ENCODE data around the gene CAMK2N1. TPM values are rescaled to one million over a fixed set of nuclear protein-coding genes. Genes with fewer than 3 reads are reported as not detected.

The CAMK2N1 gene
- total and polyA plus RNA-seq, 2 of the 8 experiments (the other 6 are each of a cell fraction or from before 2014, with no cell fraction given) = 2.3 to 5.6 TPM

DNA sequence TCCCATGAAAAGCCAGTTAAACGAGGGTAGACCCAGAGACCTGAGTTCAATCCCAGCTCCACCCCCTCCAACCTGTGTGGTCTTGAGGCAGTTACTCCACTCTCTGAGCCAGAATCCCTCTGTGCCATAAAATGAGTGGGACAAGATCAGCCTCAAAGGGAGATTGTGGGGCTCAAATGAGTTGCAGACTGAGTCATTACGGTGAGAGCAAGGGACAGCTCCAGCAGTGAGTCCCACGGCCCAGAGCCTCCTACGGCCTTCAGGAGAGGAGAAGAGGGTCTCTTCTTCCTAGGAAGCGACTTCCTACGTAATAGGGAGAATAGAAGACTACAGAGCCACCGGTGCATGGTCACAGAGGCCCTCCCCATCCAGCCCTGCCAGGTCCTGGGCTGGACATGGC is 6.7 kb upstream of the CAMK2N1 start:
- no peak for FAIRE-seq
- no peak overlapping the region for H3K56ac ChIP-seq (replicated peaks; ENCODE audit: insufficient read length, low read depth, low read length)
- peak overlapping the region; percentile 80 for H2BK20ac ChIP-seq (ENCODE audit: low read length)
- H4K91ac ChIP-seq (replicated peaks; ENCODE audit: insufficient read length, low read length) = no peak overlapping the region
- H3K79me2 ChIP-seq (ENCODE audit: control insufficient read depth in 1 of 2, insufficient read depth in 2 of 2, low read length in 2 of 2) = no peaks in the 10 kb centered on the region
- no peaks in the 10 kb centered on the region; the same call in 1 of the 2 replicates for H3K23me2 ChIP-seq (ENCODE audit: low read depth, low read length)
- no peak overlapping the region for H2BK120ac ChIP-seq (replicated peaks; ENCODE audit: low read depth, low read length)
- no peak overlapping the region for H2BK5ac ChIP-seq (ENCODE audit: low read depth, low read length)
- no peaks in the 10 kb centered on the region for H3K36me3 ChIP-seq (ENCODE audit: control insufficient read depth in 2 of 4, insufficient read depth in 4 of 4, low read length in 3 of 4)
- H3K4me2 ChIP-seq (ENCODE audit: insufficient read depth in 1 of 2, low read depth in 2 of 2, low read length in 2 of 2) = no peak overlapping the region
- no peak overlapping the region for H4K8ac ChIP-seq (ENCODE audit: extremely low read depth, insufficient read depth, low read length)
- H3K9me3 ChIP-seq (ENCODE audit: insufficient read depth in 2 of 2, low read depth in 1 of 2, low read length in 1 of 2) = no peaks in the 10 kb centered on the region; a peak in 1 of 4 replicates
- ChIA-PET POLR2A (ENCODE audit: partially characterized antibody) (interaction anchor here (1.5 kb wide), 1 partner anchor 9 kb away, joined by 4 read pairs; no protein-coding TSS in a partner anchor), CTCF (ENCODE audit: partially characterized antibody) (interaction anchor here (0.9 to 6.9 kb wide), 19 partner anchors 9 to 536 kb away, joined by 3 to 47 read pairs (median 4); no protein-coding TSS in a partner anchor)
- no peak overlapping the region for H3K9ac ChIP-seq (replicated peaks in 1 of 4; ENCODE audit: extremely low read depth in 1 of 4, low read depth in 3 of 4, low read length in 3 of 4)
- H2AFZ ChIP-seq (ENCODE audit: low read length) = no peak overlapping the region
- no peaks in the 10 kb centered on the region for H3K79me1 ChIP-seq (ENCODE audit: low read depth, low read length)
- 0 out of 2 replicates have a peak overlapping the region, but pooled peaks have one; percentile 14 for H2AK5ac ChIP-seq (ENCODE audit: low read depth, low read length)
- H2BK15ac ChIP-seq (ENCODE audit: low read length) = peak overlapping the region; percentile 61; the same call in 1 of the 2 replicates
- H3K4me1 ChIP-seq (replicated peaks in 1 of 4; ENCODE audit: control insufficient read depth in 3 of 4, insufficient read depth in 4 of 4, low read length in 3 of 4) = peaks cover under 1 to 20% (median 2%) of the 10 kb centered on the region in 4 experiments; a peak in 4 of 7 replicates
- H3K4me3 ChIP-seq (ENCODE audit: extremely low read depth in 1 of 4, insufficient read depth in 2 of 4, low read depth in 3 of 4, low read length in 4 of 4) = no peak overlapping the region
- H3K27me3 ChIP-seq (replicated peaks in 1 of 4; ENCODE audit: control insufficient read depth in 3 of 4, extremely low read depth in 1 of 4, insufficient read depth in 3 of 4, low read length in 3 of 4) = peaks cover 0 to 19% (median 13%) of the 10 kb centered on the region in 4 experiments; a peak in 6 of 7 replicates
- H3K14ac ChIP-seq (ENCODE audit: insufficient read length) = no peak overlapping the region
- no peak overlapping the region for H3K18ac ChIP-seq (ENCODE audit: extremely low read depth, low read length)
- H3K4ac ChIP-seq (replicated peaks; ENCODE audit: insufficient read length, low read depth, low read length) = no peak overlapping the region
- no peaks in the 10 kb centered on the region for H4K20me1 ChIP-seq (replicated peaks in 1 of 2; ENCODE audit: control insufficient read depth in 1 of 2, insufficient read depth in 2 of 2, low read length in 2 of 2)
- no peak overlapping the region for H3K27ac ChIP-seq (ENCODE audit: low read depth, low read length)
- H3K23ac ChIP-seq (ENCODE audit: insufficient read length) = no peak overlapping the region
- peak overlapping the region; percentile 80; the same call in 1 of the 2 replicates for H2BK12ac ChIP-seq (ENCODE audit: low read depth, low read length)
- 80% methylated on average over 7 of the region's 7 CpGs; no CpG with 5 or more reads in 1 of the 2 experiments for WGBS, 2 experiments (ENCODE audit: extremely low coverage in 1 of 2, insufficient coverage in 1 of 2, insufficient read length in 1 of 2, insufficient replicate concordance in 2 of 2, low coverage in 1 of 2, low lambda C conversion rate in 2 of 2, missing lambda C conversion rate in 1 of 2)
- DNase-seq (ENCODE audit: low read depth in 1 of 2, low spot score in 2 of 2) = no peak
- H4K5ac ChIP-seq (ENCODE audit: insufficient read length, low read depth, low read length) = no peak overlapping the region
- TF ChIP-seq CREB1 (IDR thresholded peaks at IDR 0.05) (no peak), SIRT6 (IDR thresholded peaks at IDR 0.05; ENCODE audit: low read length) (no peak), PHF8 (conservative IDR thresholded peaks at IDR 0.05; ENCODE audit: low read depth, low read length) (no peak), HDAC2 (IDR thresholded peaks at IDR 0.05; ENCODE audit: borderline replicate concordance in 1 of 2, low read depth in 2 of 2, low read length in 2 of 2) (no peak)

Data from H1 (cell line).